K562 (cell line): ENCODE results near the gene VWA7. TPM values are rescaled to one million over a fixed set of nuclear protein-coding genes. Genes with fewer than 3 reads are reported as not detected.

Source experiments
- ARID1B ChIP-seq: fragments of 450-650 bp; IDR thresholded peaks from 2 replicates; pipeline ENCODE4 v1.6.1; 2016; ENCODE audit warnings: antibody characterized with exemption, mild to moderate bottlenecking, inconsistent platforms
- CBX2 ChIP-seq: fragments of 200-600 bp; sonication (generic); IDR thresholded peaks from one replicate; pipeline ENCODE4 v1.6.1; 2012; ENCODE audit warnings: mild to moderate bottlenecking, low read length, inconsistent platforms; ENCODE audit not compliant: insufficient read depth, poor library complexity, severe bottlenecking
- CREM ChIP-seq: IDR thresholded peaks from 2 replicates; pipeline ENCODE4 v1.6.1; 2014; ENCODE audit warnings: antibody characterized with exemption, low read depth
- DMBX1 ChIP-seq: fragments of 250-450 bp; sonication (Bioruptor Pico); IDR thresholded peaks from 2 replicates; pipeline ENCODE4 v1.8.0; 2022; ENCODE audit warnings: inconsistent platforms, mild to moderate bottlenecking, moderate library complexity, borderline replicate concordance
- EWSR1 ChIP-seq: fragments of 450-650 bp; IDR thresholded peaks from 2 replicates; pipeline ENCODE4 v1.6.1; 2018; ENCODE audit warnings: borderline replicate concordance, mild to moderate bottlenecking, low read depth, moderate library complexity; ENCODE audit not compliant: partially characterized antibody
- GATAD2B ChIP-seq: fragments of 450-650 bp; IDR thresholded peaks from 2 replicates; pipeline ENCODE4 v1.6.1; 2017; ENCODE audit warnings: mild to moderate bottlenecking, borderline replicate concordance
- HMG20A ChIP-seq: fragments of 450-650 bp; formaldehyde crosslinking; conservative IDR thresholded peaks from 2 replicates; pipeline ENCODE4 v1.4.0; 2020; ENCODE audit warnings: mild to moderate bottlenecking, mixed read lengths
- HNRNPL ChIP-seq: fragments of 200-400 bp; formaldehyde crosslinking; IDR thresholded peaks from 2 replicates; pipeline ENCODE4 v1.6.1; 2017; ENCODE audit warnings: low read depth, mild to moderate bottlenecking, low read length
- SAFB2 ChIP-seq: fragments of 200-400 bp; formaldehyde crosslinking; IDR thresholded peaks from 2 replicates; pipeline ENCODE4 v1.6.1; 2018; ENCODE audit warnings: borderline replicate concordance, low read length, low read depth, moderate library complexity; ENCODE audit not compliant: severe bottlenecking
- SMC3 ChIP-seq: conservative IDR thresholded peaks from 2 replicates; pipeline ENCODE4 v1.6.1; 2011; ENCODE audit warnings: low read depth, low read length, improper control_type of control experiment; ENCODE audit not compliant: insufficient read depth
- SREBF2 ChIP-seq: sonication (generic); formaldehyde crosslinking; IDR thresholded peaks from 2 replicates; pipeline ENCODE4 v1.4.0; 2020; ENCODE audit warnings: mild to moderate bottlenecking, missing genetic modification reagents
- TBP ChIP-seq: optimal IDR thresholded peaks from 2 replicates; pipeline ENCODE3; 2011; ENCODE audit warnings: low read depth, low read length, improper control_type of control experiment
- ZNF143 ChIP-seq: sonication (generic); formaldehyde crosslinking; IDR thresholded peaks from 2 replicates; pipeline ENCODE4 v1.9.0; 2022; ENCODE audit warnings: mild to moderate bottlenecking, missing genetic modification reagents
- ZNF512 ChIP-seq: IDR thresholded peaks from 2 replicates; pipeline ENCODE4 v1.6.1; 2016; ENCODE audit warnings: missing genetic modification characterization, missing compliant biosample characterization
- ZNF76 ChIP-seq: fragments of 250-450 bp; sonication (Bioruptor Pico); IDR thresholded peaks from 2 replicates; pipeline ENCODE4 v1.4.0; 2020; ENCODE audit warnings: mild to moderate bottlenecking, moderate library complexity, borderline replicate concordance
- polyA plus RNA-seq, 8 experiments: library from polyadenylated mRNA; depleted of rRNA in 4 of 8; stranded (reverse) in 5 of 8; unstranded in 3 of 8; fragments of >200 nt; fragmentation: Nextera tagmentation in 2 of 8; fragmentation: Illumina TruSeq in 1 of 8; extraction: Ambion mirVana in 2 of 8; extraction: Trizol in 1 of 8; gene quantifications; 2 replicates each; pipeline versions ENCODE4 v1.2.1 to v1.2.3, GENCODE V29; 2011 to 2014; ENCODE audit warnings: inconsistent platforms in 1 of 8, missing spikeins in 1 of 8
- total RNA-seq, 7 experiments: library from RNA; depleted of rRNA in 6 of 7; stranded (reverse); fragments of >200 nt in 6 of 7; fragmentation: Illumina TruSeq in 2 of 7; extraction: Trizol in 2 of 7; gene quantifications; 2 replicates each; pipeline versions ENCODE4 v1.2.1 to v1.2.3, GENCODE V29; 2011 to 2021; ENCODE audit warnings: low replicate concordance in 1 of 7
- TF ChIP-seq, protein P1 (sequence below): fragments of 200-600 bp; sonication (generic); IDR thresholded peaks from one replicate; pipeline ENCODE4 v1.6.1; 2012; ENCODE audit warnings: mild to moderate bottlenecking, low read depth, low read length, inconsistent platforms

Gene VWA7
- total and polyA plus RNA-seq, 9 of the 15 experiments (the other 6 are each of a cell fraction or from before 2014, with no cell fraction given), result 0.18 to 2.9 (median 0.95) TPM

- no peak for TF ChIP-seq HMG20A (CRISPR knock-in tag)
- TF ChIP-seq ZNF512 (tag), result no peak
- TF ChIP-seq, protein P1, sequence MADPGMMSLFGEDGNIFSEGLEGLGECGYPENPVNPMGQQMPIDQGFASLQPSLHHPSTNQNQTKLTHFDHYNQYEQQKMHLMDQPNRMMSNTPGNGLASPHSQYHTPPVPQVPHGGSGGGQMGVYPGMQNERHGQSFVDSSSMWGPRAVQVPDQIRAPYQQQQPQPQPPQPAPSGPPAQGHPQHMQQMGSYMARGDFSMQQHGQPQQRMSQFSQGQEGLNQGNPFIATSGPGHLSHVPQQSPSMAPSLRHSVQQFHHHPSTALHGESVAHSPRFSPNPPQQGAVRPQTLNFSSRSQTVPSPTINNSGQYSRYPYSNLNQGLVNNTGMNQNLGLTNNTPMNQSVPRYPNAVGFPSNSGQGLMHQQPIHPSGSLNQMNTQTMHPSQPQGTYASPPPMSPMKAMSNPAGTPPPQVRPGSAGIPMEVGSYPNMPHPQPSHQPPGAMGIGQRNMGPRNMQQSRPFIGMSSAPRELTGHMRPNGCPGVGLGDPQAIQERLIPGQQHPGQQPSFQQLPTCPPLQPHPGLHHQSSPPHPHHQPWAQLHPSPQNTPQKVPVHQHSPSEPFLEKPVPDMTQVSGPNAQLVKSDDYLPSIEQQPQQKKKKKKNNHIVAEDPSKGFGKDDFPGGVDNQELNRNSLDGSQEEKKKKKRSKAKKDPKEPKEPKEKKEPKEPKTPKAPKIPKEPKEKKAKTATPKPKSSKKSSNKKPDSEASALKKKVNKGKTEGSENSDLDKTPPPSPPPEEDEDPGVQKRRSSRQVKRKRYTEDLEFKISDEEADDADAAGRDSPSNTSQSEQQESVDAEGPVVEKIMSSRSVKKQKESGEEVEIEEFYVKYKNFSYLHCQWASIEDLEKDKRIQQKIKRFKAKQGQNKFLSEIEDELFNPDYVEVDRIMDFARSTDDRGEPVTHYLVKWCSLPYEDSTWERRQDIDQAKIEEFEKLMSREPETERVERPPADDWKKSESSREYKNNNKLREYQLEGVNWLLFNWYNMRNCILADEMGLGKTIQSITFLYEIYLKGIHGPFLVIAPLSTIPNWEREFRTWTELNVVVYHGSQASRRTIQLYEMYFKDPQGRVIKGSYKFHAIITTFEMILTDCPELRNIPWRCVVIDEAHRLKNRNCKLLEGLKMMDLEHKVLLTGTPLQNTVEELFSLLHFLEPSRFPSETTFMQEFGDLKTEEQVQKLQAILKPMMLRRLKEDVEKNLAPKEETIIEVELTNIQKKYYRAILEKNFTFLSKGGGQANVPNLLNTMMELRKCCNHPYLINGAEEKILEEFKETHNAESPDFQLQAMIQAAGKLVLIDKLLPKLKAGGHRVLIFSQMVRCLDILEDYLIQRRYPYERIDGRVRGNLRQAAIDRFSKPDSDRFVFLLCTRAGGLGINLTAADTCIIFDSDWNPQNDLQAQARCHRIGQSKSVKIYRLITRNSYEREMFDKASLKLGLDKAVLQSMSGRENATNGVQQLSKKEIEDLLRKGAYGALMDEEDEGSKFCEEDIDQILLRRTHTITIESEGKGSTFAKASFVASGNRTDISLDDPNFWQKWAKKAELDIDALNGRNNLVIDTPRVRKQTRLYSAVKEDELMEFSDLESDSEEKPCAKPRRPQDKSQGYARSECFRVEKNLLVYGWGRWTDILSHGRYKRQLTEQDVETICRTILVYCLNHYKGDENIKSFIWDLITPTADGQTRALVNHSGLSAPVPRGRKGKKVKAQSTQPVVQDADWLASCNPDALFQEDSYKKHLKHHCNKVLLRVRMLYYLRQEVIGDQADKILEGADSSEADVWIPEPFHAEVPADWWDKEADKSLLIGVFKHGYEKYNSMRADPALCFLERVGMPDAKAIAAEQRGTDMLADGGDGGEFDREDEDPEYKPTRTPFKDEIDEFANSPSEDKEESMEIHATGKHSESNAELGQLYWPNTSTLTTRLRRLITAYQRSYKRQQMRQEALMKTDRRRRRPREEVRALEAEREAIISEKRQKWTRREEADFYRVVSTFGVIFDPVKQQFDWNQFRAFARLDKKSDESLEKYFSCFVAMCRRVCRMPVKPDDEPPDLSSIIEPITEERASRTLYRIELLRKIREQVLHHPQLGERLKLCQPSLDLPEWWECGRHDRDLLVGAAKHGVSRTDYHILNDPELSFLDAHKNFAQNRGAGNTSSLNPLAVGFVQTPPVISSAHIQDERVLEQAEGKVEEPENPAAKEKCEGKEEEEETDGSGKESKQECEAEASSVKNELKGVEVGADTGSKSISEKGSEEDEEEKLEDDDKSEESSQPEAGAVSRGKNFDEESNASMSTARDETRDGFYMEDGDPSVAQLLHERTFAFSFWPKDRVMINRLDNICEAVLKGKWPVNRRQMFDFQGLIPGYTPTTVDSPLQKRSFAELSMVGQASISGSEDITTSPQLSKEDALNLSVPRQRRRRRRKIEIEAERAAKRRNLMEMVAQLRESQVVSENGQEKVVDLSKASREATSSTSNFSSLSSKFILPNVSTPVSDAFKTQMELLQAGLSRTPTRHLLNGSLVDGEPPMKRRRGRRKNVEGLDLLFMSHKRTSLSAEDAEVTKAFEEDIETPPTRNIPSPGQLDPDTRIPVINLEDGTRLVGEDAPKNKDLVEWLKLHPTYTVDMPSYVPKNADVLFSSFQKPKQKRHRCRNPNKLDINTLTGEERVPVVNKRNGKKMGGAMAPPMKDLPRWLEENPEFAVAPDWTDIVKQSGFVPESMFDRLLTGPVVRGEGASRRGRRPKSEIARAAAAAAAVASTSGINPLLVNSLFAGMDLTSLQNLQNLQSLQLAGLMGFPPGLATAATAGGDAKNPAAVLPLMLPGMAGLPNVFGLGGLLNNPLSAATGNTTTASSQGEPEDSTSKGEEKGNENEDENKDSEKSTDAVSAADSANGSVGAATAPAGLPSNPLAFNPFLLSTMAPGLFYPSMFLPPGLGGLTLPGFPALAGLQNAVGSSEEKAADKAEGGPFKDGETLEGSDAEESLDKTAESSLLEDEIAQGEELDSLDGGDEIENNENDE, result no peak
- 0 out of 2 replicates have a peak, but pooled peaks have one; percentile 10 for TF ChIP-seq DMBX1 (CRISPR knock-in tag)
- TF ChIP-seq EWSR1, result no peak
- no peak for TF ChIP-seq SAFB2
- no peak for TF ChIP-seq ZNF143 (CRISPR knock-in tag)
- TF ChIP-seq SMC3, result peak; percentile 90
- no peak for TF ChIP-seq CBX2
- TF ChIP-seq CREM, result no peak
- no peak for TF ChIP-seq ARID1B
- TF ChIP-seq TBP, result no peak
- TF ChIP-seq HNRNPL, result no peak
- no peak for TF ChIP-seq GATAD2B
- TF ChIP-seq ZNF76 (CRISPR knock-in tag), result 0 out of 2 replicates have a peak, but pooled peaks have one; percentile 14
- no peak for TF ChIP-seq SREBF2 (CRISPR knock-in tag)
These were observed 47.6 kb downstream of the VWA7 start (continued) for GRCh38 chr6:31729515-31729978.
